NCI-H1048 (cell line): ENCODE measurements around the gene TRMT112.
"Not testable (repeated sequence)": the region's sequence is repeated elsewhere in the genome, so short reads cannot be mapped to it uniquely, and the experiment has no call there.

ENCODE experiments used
- DNase-seq: peaks from one replicate; lab custom pipeline; 2025; lab: John Stamatoyannopoulos, UW

TRMT112 gene

DNA sequence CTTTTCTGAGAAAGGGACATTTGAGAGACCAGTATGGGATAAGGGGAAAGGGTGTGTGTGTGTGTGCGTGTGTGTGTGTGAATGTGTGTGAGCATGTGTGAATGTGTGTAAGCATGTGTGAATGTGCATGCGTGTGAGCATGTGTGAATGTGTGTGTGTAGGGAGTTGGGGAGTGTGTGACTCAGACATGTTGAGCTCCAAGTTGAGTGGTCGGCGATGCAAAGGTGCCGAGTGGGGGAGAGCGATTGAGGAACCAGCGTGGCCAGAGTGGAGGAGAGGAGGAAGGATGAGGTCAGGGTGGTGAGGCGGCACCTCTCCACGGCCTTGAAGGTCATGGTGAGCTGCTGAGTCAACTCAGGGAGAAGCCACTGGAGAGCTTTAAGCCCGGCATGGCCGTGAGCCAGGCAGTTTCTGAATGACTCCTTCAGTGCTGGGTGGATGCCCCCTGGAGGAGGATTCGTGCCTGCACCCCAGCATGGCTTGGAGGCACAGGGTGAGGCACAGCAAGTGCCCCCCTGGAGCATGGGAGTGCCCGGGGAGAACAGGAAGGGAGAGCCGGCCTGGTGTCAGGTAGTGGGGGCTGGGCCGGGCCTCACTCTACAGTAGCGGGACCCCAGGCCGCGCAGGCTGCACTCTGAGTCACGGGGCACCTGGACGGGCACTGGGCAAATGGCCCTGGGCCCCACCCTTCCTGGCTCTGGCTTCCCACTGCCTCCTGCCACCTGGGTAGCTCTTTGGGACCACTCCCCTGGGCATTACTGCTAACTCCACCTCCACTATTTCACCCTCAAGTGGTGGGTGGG, 14.4 kb upstream of the TRMT112 start:
- DNase-seq = no peak

DNA sequence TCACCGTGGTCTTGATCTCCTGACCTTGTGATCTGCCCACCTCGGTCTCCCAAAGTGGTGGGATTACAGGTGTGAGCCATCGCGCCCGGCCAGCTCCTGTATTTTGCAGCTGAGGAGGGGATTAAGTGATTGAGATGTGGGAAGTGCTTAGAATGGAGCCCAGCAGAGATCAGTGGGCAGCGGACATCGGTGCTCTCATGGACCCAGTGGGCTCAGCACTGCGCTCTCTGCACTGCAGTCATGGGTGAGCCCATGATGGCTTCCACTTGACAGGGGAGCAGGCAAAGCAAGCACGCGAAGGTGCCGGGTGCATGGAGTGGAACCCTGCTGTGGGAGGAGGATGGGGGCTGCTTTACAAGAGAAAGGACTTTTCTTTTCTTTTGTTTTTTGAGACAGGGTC, 13.5 kb upstream of the TRMT112 start:
- DNase-seq = no peak

DNA sequence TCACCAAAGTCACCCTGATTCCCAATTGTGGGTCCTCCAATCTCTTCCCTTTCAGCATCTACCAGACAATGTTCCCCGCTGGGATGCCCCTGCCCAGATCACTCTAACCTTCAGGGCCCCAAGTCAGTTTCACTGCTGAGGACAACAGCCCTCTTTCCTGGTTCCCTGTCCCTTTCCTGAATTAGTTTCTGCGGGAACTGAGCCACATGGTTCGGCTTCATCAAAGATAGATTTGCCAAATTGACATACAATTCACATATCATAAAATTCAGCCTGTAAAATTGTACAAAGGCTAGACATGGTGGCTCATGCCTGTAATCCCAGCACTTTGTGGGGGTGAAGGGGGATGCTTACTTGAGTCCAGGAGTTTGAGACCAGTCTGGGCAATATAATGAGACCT, 10.6 kb upstream of the TRMT112 start:
- DNase-seq = no peak

DNA sequence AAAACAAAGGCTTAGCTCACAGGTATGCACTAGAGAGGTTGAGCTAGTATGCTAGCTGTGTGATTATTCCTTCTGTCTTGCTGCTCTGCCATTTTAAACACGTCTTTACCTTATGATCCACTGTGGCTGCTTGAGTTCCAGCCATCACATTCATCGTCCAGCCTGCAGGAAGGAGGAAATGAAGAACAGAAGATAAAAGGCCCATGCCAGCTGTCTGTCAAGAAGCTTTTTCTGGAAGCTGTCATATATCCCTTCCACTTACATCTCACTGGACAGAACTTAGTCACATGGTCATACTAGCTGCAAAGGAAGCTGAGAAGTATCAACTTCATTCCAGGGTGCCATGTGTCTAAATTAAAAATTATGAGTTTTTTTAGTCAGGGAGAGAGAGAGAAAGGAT, 10.0 kb upstream of the TRMT112 start:
- DNase-seq = no peak

DNA sequence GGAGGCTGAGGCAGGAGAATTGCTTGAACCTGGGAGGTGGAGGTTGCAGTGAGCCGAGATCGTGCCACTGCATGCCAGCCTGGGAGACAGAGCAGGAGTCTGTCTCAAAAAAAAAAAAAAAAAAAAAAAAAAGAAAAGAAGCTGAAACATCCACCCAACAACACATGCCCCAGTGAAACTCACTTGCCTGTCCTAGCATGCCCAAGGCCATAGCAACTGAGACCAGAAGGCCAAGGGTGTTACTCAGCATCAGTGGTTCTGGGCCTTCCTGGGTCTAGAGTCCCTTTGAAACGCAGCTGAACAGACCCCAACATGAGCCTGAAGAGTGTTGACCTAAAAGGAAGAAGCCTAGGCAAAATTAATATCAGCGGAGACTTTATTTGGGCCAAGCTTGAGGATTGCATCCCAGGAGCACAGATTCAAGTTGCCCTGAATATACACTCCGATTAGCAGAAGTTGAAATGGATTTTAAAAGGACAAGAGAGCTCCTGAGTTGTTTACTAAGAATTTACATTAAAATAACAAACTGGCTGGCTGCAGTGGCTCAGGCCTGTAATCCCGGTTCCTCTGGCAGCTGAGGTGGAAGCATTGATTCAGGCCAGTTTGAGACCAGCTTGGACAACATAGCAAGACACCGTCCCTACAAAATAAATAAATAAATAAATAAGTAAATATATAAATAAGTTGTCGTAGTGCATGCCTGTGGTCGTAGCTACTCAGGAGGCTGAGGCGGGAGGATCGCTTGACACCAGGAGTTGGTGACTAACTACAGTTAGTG, 7.5 kb upstream of the TRMT112 start:
- no peak for DNase-seq

DNA sequence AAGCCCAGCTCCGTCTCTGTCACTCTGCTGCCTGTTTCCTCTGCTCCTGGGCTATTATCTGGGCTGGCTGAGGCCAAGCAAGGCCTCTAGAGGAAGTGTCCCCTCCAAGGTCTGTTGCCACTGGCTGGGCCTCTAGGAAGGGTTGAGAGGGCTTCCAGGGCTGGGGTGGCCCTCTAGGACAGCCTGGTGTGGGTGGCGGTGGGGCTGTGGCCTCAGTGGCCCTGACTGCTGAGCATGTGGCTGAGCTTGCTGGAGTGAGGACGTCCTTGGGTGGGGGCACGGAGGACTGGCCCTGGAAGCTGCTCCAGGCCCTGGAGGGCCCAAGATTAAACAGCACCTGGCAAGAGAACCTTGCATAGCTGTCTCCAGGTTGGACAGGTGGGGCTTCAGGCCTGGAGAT, 6.6 kb upstream of the TRMT112 start:
- DNase-seq = not testable (repeated sequence)

DNA sequence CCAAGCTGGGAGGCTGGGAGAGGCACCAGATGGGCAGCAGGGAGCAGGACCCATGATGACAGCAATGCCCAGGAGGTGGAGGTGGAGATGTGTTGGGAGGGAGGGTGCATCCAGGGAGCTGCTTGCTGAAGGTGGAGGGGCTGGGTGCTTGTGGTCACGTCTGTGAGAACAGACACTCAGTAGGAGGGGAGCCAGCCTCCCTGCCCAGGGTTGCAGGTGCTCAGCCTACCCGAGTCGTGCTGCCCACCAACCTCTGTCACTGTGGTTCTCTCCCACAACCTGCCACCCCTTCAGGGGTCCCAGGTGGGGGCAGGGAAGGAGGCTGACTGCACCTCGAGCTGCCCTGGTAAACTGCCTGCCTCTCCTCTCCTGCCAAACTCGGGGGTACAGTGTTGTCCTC, 6.0 kb upstream of the TRMT112 start:
- DNase-seq = no peak

DNA sequence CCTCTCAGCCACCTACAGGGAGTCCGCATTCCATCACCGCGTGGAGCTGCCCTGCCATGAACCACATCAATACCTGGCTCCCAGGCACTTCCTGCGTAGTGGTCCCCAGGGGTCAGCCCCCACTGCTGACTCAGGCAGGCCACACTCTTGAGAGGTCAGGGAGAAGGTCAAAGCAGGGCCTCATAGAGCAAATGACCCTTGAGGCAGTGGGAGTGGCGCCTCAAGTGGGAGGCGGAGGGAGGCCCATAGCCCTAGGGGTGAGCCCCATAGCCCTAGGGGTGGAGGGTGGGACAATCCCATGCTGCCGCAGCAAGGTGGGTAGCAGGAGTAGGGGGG, 5.5 kb upstream of the TRMT112 start:
- no peak for DNase-seq

DNA sequence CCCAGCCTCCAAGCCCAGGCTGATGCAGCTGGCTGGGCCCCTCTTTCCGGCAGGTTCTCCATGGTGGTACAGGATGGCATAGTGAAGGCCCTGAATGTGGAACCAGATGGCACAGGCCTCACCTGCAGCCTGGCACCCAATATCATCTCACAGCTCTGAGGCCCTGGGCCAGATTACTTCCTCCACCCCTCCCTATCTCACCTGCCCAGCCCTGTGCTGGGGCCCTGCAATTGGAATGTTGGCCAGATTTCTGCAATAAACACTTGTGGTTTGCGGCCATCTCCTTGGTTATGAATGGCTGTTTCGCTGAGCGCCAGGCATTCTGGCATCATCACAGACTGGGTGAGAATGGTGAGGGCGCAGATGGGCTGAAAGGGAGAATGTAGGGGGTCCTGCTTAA, 4.2 kb upstream of the TRMT112 start:
- DNase-seq = no peak

DNA sequence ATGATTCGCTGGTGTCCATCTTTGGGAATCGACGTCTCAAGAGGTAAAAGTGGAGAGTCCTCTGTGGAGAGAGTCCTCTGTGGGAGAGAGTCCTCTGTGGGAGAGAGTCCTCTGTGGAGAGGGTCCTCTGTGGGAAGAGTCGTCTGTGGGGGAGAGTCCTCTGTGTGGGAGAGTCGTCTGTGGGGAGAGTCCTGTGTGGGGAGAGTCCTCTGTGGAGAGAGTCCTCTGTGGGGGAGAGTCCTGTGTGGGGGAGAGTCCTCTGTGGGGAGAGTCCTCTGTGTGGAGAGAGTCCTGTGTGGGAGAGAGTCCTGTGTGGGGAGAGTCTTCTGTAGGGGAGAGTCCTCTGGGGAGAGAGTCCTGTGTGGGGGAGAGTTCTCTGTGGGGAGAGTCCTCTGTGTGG, 3.7 kb upstream of the TRMT112 start:
- DNase-seq = no peak

DNA sequence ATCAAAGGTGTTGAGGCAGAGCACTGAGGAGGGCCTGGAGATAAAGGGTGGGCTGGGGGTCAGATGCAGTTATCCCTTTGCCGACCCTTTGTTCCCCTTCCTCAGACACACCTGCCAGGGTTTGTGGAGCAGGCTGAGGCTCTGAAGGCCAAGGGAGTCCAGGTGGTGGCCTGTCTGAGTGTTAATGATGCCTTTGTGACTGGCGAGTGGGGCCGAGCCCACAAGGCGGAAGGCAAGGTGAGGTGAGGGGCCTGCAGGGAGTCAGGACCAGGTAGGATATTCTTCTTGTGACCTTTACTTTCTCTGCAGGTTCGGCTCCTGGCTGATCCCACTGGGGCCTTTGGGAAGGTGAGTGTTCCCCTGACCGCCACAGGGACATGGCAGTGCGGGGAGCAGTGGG, 3.2 kb upstream of the TRMT112 start:
- DNase-seq = no peak

DNA sequence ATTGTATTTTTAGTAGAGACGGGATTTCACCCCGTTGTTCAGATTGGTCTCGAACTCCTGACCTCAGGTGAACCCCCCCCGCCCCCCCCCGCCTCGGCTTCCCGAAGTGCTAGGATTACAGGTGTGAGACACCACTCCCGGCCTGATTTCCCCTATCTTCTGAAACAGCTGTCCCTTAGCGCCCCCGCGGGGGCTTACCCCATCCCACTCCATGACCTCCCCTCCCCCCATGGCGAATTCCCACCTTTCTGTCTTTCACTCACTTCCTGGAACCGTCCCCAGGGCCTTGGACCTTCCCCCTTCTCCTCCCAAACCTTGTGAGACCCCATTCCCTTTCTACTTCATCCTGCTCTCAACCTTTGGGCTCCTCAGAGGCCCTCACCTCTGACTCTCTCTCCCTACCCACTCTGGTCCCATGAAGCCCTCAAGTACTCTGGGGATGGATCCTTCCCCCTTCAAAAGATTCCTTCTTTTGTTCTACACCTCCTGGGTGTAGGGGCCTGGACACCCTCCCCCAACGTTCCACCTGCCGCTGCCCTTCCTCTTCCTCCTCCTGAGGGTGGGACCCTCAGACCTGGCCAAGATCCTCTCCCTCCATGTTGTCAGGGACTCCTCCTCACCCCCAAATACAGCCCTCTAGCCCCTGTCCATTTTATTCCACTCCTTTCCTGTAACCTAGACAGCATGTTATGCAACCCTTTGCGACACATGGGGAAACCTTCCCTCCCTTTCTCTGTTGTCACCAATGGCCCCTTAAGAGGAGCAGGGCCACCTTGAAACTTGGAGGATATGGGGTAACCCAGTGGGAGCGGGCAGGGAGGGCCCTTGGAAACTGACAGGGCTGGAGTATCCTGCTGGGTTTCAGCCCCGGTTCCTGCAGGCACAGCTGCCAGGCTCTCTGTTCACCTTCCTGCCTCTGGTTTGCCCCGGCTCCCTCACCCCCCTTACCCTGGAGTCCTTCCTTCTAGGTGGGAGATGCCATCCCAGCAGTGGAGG, 1.7 kb upstream of the TRMT112 start:
- no peak for DNase-seq

DNA sequence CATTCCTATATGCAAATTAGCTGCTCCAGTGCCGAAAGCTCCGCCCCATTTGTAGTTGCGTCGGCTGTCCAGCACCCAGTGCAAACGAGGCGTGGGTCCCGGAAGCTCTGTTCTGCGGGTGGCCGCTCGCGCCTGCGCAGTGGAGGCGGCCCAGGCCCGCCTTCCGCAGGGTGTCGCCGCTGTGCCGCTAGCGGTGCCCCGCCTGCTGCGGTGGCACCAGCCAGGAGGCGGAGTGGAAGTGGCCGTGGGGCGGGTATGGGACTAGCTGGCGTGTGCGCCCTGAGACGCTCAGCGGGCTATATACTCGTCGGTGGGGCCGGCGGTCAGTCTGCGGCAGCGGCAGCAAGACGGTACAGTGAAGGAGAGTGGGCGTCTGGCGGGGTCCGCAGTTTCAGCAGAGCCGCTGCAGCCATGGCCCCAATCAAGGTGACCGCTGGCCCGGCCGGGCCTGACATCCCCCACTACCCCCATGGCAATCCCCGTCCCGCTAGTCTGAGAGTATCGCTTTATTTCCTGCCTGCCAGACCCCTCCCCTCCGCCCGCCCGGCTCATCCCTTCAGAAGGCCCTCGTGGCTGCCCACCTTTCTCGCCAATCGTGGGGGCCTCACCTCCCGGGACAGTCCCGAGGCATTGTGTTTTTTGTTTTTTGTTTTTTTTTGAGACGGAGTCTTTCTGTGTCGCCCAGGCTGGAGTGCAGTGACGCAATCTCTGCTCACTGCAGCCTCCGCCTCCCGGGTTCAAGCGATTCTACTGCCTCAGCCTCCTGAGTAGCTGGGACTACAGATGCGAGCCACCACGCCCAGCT, 804 bp upstream of the TRMT112 start, which contains the start of gene PRDX5:
Gene PRDX5 (plus strand): TSS at position 161 of the 805 bp plus-strand sequence. CDS start 95 bp downstream, at position 256.
- DNase-seq = peak; percentile 87

DNA sequence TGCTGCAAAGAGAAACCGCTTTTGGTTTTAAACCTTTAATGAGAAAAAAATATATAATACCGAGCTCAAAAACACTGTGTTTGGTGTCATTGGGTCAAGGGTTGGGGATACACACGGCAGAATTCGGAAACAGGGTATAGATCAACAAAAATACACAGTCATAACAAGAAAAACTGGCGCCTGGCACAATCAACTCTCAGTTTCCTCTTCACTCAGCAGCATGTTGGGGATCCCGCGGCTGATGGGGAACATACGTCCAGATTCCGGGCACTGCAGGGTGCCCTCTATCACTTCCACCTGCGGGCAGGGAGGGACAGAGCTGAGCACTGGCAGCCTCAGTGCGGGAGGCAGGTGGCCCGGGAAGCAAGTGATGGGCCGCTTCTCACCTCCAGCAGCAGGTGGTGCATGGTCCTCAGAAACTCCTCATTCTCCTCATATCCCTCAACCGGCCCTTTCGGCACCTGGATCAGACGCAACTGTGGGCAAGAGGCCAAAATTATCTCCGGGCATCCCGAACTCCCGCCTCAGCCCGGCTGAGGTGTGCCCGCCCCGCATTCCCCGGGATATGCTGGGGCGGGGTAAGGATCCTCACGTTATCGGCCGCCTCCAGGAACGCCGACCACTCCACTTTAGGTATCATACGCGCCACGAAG, 561 bp downstream of the TRMT112 start:
- DNase-seq = no peak

DNA sequence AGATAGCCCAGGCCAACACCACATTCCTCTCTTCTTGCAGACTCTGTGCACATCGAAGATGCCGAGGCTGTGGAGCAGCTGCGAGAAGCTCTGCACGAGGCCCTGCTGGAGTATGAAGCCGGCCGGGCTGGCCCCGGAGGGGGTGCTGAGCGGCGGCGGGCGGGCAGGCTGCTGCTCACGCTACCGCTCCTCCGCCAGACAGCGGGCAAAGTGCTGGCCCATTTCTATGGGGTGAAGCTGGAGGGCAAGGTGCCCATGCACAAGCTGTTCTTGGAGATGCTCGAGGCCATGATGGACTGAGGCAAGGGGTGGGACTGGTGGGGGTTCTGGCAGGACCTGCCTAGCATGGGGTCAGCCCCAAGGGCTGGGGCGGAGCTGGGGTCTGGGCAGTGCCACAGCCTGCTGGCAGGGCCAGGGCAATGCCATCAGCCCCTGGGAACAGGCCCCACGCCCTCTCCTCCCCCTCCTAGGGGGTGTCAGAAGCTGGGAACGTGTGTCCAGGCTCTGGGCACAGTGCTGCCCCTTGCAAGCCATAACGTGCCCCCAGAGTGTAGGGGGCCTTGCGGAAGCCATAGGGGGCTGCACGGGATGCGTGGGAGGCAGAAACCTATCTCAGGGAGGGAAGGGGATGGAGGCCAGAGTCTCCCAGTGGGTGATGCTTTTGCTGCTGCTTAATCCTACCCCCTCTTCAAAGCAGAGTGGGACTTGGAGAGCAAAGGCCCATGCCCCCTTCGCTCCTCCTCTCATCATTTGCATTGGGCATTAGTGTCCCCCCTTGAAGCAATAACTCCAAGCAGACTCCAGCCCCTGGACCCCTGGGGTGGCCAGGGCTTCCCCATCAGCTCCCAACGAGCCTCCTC, 1.5 kb downstream of the TRMT112 start:
- DNase-seq = not testable (repeated sequence)

DNA sequence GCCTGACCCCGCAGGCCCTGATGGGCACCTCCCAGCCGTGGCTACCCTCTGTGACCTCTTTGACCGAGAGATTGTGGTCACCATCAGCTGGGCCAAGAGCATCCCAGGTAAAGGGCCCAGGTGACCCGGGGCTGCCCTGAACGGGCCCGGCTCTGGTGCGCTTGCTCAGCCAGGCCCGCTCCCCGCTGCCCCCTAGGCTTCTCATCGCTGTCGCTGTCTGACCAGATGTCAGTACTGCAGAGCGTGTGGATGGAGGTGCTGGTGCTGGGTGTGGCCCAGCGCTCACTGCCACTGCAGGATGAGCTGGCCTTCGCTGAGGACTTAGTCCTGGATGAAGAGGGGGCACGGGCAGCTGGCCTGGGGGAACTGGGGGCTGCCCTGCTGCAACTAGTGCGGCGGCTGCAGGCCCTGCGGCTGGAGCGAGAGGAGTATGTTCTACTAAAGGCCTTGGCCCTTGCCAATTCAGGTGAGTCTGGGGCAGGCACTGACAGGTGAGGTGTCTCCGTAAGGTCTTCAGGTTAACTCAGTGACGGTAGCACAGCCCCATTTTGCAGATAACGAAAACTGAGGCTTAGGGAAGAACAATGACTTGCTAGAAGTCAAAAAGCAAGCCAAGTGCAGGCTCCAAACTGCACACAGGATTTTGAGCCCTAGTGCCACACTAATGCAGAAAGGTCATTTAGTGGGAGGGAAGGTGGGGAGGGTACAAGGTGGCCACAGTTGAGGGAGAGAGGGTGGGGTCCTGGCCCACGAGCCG, 2.4 kb downstream of the TRMT112 start:
- no peak for DNase-seq

DNA sequence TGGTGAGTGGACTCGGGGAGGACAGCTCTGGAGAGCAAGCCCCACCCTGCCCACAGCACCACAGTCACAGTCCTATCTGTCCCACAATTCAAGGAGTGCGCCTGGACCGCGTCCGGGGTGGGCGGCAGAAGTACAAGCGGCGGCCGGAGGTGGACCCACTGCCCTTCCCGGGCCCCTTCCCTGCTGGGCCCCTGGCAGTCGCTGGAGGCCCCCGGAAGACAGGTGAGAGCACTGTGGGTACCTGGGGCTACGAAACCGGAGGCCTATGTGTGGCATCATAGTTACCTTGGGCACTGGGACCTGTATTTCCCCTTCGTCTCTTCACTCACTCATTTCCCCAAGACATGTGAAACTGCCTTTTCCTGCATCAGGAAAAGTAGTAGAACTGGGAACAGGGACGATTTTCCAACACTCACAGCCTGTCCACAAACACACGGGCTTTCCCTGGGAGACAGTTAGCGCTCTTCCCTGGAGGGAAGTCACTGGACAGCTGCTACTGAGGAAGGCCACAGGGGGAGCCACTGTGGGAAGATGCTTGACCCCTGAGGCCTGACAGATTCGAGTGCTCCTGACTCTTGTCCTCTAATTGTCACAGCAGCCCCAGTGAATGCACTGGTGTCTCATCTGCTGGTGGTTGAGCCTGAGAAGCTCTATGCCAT, 3.1 kb downstream of the TRMT112 start:
- no peak for DNase-seq

DNA sequence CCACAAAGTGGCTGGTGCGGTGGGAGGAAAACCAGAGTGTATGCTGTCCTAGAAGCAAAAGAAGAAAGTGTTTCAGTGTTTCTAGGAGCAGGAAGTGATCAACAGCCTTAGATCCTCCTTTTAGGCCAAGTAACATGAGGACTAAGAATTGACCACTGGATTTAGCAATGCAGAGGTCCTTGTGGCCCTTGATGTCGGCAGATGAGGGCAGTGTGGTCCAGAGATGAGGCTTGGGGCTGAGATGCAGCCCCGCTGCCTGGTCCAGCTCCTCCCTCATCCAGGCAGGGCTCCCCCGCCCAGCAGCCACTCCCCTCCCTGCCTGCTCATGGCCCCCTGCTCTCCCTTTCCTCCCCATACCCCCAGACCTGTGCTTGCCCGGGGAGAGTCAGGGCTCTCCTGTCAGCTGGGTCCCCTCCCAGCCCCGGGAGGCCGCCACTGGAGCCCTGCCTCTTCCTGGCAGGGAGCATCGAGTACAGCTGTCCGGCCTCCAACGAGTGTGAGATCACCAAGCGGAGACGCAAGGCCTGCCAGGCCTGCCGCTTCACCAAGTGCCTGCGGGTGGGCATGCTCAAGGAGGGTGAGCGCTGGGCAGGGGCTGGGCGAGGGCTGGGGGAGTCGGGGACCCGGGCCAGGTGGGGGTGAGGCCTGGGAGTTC, 3.7 kb downstream of the TRMT112 start:
- no peak for DNase-seq
